Panc1 (cell line): Measurements from ENCODE around the gene OR2H1.

Experiments
- CTCF ChIP-seq: fragments of 450-650 bp; IDR thresholded peaks from 2 replicates; pipeline ENCODE4 v1.5.1; 2017; ENCODE audit warnings: mild to moderate bottlenecking
- POLR2AphosphoS5 ChIP-seq: IDR thresholded peaks from 2 replicates; pipeline ENCODE4 v1.6.1; 2012; ENCODE audit warnings: mild to moderate bottlenecking, low read depth, low read length, moderate library complexity
- TCF7L2 ChIP-seq: IDR thresholded peaks from 2 replicates; pipeline ENCODE4 v1.6.1; 2011; ENCODE audit warnings: mild to moderate bottlenecking, low read depth, low read length, inconsistent platforms

- TF ChIP-seq TCF7L2 = no peak
- TF ChIP-seq CTCF = no peak
- TF ChIP-seq POLR2AphosphoS5 = no peak
Measured at GRCh38 chr6:29502181-29502580, 45.2 kb downstream of the OR2H1 start.
